WTC11 (cell line): ENCODE data around the gene TRPV6. TPM values are rescaled to one million over a fixed set of nuclear protein-coding genes. Genes with fewer than 3 reads are reported as not detected.

Experiments used
- ATAC-seq: fragments of 200-7000 bp; cut with Tn5 transposase; 2 replicates; pipeline ENCODE4 v1.10.0; 2021; ENCODE audit warnings: mild to moderate bottlenecking, moderate library complexity
- CTCF ChIA-PET: fragments of 300-600 bp; sonication (Branson Sonifier 250); formaldehyde crosslinking; loops from one replicate; lab custom pipeline; 2021; ENCODE audit warnings: antibody characterized with exemption; lab: Charles Lee
- POLR2A ChIA-PET: fragments of 350-600 bp; sonication (Branson Sonifier 250); formaldehyde crosslinking; loops from one replicate; lab custom pipeline; 2021; ENCODE audit warnings: antibody characterized with exemption; lab: Charles Lee
- DNase-seq: peaks from one replicate; pipeline ENCODE4 v3.0.0; 2021; ENCODE audit warnings: low spot score
- H3K27ac Mint-ChIP-seq: 2 replicates; pipeline ENCODE4 v1.8.0; 2021; ENCODE audit warnings: mixed read lengths
- H3K27me3 Mint-ChIP-seq: 2 replicates; pipeline ENCODE4 v1.8.0; 2021; ENCODE audit warnings: low read depth, mild to moderate bottlenecking, moderate library complexity, mixed read lengths
- H3K36me3 Mint-ChIP-seq: 2 replicates; pipeline ENCODE4 v1.8.0; 2021; ENCODE audit warnings: mixed read lengths
- H3K4me1 Mint-ChIP-seq: 2 replicates; pipeline ENCODE4 v1.8.0; 2022; ENCODE audit warnings: mixed read lengths
- H3K4me3 Mint-ChIP-seq: 2 replicates; pipeline ENCODE4 v1.8.0; 2021; ENCODE audit warnings: mild to moderate bottlenecking, moderate library complexity, mixed read lengths
- H3K9me3 Mint-ChIP-seq: 2 replicates; pipeline ENCODE4 v1.8.0; 2021; ENCODE audit warnings: mixed read lengths
- CBFB ChIP-seq: sonication (generic); formaldehyde crosslinking; IDR thresholded peaks from 2 replicates; pipeline ENCODE4 v1.8.1; 2022; ENCODE audit warnings: mild to moderate bottlenecking, low read depth, missing genetic modification reagents
- CREM ChIP-seq: sonication (generic); formaldehyde crosslinking; IDR thresholded peaks from 2 replicates; pipeline ENCODE4 v1.8.1; 2022; ENCODE audit warnings: mild to moderate bottlenecking, missing genetic modification reagents, moderate library complexity
- EMX1 ChIP-seq: fragments of 250-450 bp; sonication (Bioruptor Pico); IDR thresholded peaks from 2 replicates; pipeline ENCODE4 v1.8.0; 2021; ENCODE audit warnings: mild to moderate bottlenecking
- ERG ChIP-seq: fragments of 250-450 bp; sonication (Bioruptor Pico); IDR thresholded peaks from 2 replicates; pipeline ENCODE4 v1.8.0; 2021; ENCODE audit warnings: mild to moderate bottlenecking
- JAZF1 ChIP-seq: fragments of 250-450 bp; sonication (Bioruptor Pico); IDR thresholded peaks from 2 replicates; pipeline ENCODE4 v1.9.0; 2021; ENCODE audit warnings: moderate library complexity, mild to moderate bottlenecking, inconsistent platforms
- JUN ChIP-seq: sonication (generic); formaldehyde crosslinking; IDR thresholded peaks from 2 replicates; pipeline ENCODE4 v1.8.0; 2023; ENCODE audit warnings: mild to moderate bottlenecking, missing genetic modification reagents
- MYBL2 ChIP-seq: sonication (generic); formaldehyde crosslinking; IDR thresholded peaks from 2 replicates; pipeline ENCODE4 v1.8.1; 2023; ENCODE audit warnings: mild to moderate bottlenecking, moderate library complexity, missing genetic modification reagents
- NFATC4 ChIP-seq: fragments of 250-450 bp; sonication (Bioruptor Pico); IDR thresholded peaks from 2 replicates; pipeline ENCODE4 v1.9.0; 2021; ENCODE audit warnings: mild to moderate bottlenecking
- NFE2L1 ChIP-seq: sonication (generic); formaldehyde crosslinking; IDR thresholded peaks from 2 replicates; pipeline ENCODE4 v1.8.1; 2023; ENCODE audit warnings: missing genetic modification reagents
- OVOL2 ChIP-seq: fragments of 250-450 bp; sonication (Bioruptor Pico); IDR thresholded peaks from 2 replicates; pipeline ENCODE4 v1.9.0; 2021; ENCODE audit warnings: mild to moderate bottlenecking, borderline replicate concordance
- PRDM15 ChIP-seq: sonication (generic); formaldehyde crosslinking; IDR thresholded peaks from 2 replicates; pipeline ENCODE4 v1.8.0; 2022; ENCODE audit warnings: missing genetic modification reagents
- SMAD4 ChIP-seq: sonication (generic); formaldehyde crosslinking; IDR thresholded peaks from 2 replicates; pipeline ENCODE4 v1.8.0; 2022; ENCODE audit warnings: mild to moderate bottlenecking, missing genetic modification reagents
- TEAD1 ChIP-seq: sonication (generic); formaldehyde crosslinking; IDR thresholded peaks from 2 replicates; pipeline ENCODE4 v1.8.0; 2022; ENCODE audit warnings: mild to moderate bottlenecking, missing genetic modification reagents
- ZNF138 ChIP-seq: sonication (generic); formaldehyde crosslinking; conservative IDR thresholded peaks from 2 replicates; pipeline ENCODE4 v1.8.1; 2022; ENCODE audit warnings: mild to moderate bottlenecking, moderate library complexity, missing genetic modification reagents
- total RNA-seq: library from RNA; stranded (reverse); gene quantifications from 3 replicates; pipeline ENCODE4 v1.2.3, GENCODE V29; 2021
- TF ChIP-seq, protein P1 (sequence below): fragments of 250-450 bp; sonication (Bioruptor Pico); IDR thresholded peaks from 2 replicates; pipeline ENCODE4 v2.1.2; 2022; ENCODE audit warnings: mild to moderate bottlenecking, moderate library complexity
- TF ChIP-seq, protein P2 (sequence below): fragments of 250-450 bp; sonication (Bioruptor Pico); IDR thresholded peaks from 2 replicates; pipeline ENCODE4 v1.9.0; 2021; ENCODE audit warnings: mild to moderate bottlenecking, borderline replicate concordance
- TF ChIP-seq, protein P3 (sequence below): sonication (generic); formaldehyde crosslinking; IDR thresholded peaks from 2 replicates; pipeline ENCODE4 v1.8.1; 2022; ENCODE audit warnings: missing genetic modification reagents, borderline replicate concordance

Gene TRPV6
- total RNA-seq, 1 experiment from 2014 or later, result 0.63 TPM

- ATAC-seq, result no peak
- H3K9me3 Mint-ChIP-seq, result no peaks in the 10 kb centered on the region
- no peak for DNase-seq
- H3K36me3 Mint-ChIP-seq, result no peaks in the 10 kb centered on the region; the same call in 1 of the 2 replicates
- TF ChIP-seq, protein P1, sequence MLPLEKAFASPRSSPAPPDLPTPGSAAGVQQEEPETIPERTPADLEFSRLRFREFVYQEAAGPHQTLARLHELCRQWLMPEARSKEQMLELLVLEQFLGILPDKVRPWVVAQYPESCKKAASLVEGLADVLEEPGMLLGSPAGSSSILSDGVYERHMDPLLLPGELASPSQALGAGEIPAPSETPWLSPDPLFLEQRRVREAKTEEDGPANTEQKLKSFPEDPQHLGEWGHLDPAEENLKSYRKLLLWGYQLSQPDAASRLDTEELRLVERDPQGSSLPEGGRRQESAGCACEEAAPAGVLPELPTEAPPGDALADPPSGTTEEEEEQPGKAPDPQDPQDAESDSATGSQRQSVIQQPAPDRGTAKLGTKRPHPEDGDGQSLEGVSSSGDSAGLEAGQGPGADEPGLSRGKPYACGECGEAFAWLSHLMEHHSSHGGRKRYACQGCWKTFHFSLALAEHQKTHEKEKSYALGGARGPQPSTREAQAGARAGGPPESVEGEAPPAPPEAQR (CRISPR knock-in tag), result no peak
- no peak for TF ChIP-seq PRDM15
- TF ChIP-seq EMX1 (CRISPR knock-in tag), result no peak
- TF ChIP-seq TEAD1, result no peak
- TF ChIP-seq NFE2L1 (CRISPR knock-in tag), result no peak
- no peak for TF ChIP-seq MYBL2 (CRISPR knock-in tag)
- TF ChIP-seq, protein P2, sequence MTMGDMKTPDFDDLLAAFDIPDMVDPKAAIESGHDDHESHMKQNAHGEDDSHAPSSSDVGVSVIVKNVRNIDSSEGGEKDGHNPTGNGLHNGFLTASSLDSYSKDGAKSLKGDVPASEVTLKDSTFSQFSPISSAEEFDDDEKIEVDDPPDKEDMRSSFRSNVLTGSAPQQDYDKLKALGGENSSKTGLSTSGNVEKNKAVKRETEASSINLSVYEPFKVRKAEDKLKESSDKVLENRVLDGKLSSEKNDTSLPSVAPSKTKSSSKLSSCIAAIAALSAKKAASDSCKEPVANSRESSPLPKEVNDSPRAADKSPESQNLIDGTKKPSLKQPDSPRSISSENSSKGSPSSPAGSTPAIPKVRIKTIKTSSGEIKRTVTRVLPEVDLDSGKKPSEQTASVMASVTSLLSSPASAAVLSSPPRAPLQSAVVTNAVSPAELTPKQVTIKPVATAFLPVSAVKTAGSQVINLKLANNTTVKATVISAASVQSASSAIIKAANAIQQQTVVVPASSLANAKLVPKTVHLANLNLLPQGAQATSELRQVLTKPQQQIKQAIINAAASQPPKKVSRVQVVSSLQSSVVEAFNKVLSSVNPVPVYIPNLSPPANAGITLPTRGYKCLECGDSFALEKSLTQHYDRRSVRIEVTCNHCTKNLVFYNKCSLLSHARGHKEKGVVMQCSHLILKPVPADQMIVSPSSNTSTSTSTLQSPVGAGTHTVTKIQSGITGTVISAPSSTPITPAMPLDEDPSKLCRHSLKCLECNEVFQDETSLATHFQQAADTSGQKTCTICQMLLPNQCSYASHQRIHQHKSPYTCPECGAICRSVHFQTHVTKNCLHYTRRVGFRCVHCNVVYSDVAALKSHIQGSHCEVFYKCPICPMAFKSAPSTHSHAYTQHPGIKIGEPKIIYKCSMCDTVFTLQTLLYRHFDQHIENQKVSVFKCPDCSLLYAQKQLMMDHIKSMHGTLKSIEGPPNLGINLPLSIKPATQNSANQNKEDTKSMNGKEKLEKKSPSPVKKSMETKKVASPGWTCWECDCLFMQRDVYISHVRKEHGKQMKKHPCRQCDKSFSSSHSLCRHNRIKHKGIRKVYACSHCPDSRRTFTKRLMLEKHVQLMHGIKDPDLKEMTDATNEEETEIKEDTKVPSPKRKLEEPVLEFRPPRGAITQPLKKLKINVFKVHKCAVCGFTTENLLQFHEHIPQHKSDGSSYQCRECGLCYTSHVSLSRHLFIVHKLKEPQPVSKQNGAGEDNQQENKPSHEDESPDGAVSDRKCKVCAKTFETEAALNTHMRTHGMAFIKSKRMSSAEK (CRISPR knock-in tag), result no peak
- TF ChIP-seq ERG (CRISPR knock-in tag), result no peak
- no peak for TF ChIP-seq NFATC4
- no peak for TF ChIP-seq CBFB (CRISPR knock-in tag)
- no peak for TF ChIP-seq JAZF1 (CRISPR knock-in tag)
- TF ChIP-seq SMAD4, result no peak
- TF ChIP-seq, protein P3, sequence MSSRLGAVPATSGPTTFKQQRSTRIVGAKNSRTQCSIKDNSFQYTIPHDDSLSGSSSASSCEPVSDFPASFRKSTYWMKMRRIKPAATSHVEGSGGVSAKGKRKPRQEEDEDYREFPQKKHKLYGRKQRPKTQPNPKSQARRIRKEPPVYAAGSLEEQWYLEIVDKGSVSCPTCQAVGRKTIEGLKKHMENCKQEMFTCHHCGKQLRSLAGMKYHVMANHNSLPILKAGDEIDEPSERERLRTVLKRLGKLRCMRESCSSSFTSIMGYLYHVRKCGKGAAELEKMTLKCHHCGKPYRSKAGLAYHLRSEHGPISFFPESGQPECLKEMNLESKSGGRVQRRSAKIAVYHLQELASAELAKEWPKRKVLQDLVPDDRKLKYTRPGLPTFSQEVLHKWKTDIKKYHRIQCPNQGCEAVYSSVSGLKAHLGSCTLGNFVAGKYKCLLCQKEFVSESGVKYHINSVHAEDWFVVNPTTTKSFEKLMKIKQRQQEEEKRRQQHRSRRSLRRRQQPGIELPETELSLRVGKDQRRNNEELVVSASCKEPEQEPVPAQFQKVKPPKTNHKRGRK, result no peak
- no peak for TF ChIP-seq ZNF138 (CRISPR knock-in tag)
- TF ChIP-seq CREM (CRISPR knock-in tag), result no peak
- no peak for TF ChIP-seq JUN
- no peak for TF ChIP-seq OVOL2 (CRISPR knock-in tag)
- H3K4me1 Mint-ChIP-seq, result peaks cover 34% of the 10 kb centered on the region
- ChIA-PET CTCF (interaction anchor here (0.9 to 3.3 kb wide), 11 partner anchors 7 to 528 kb away, joined by 3 to 47 read pairs (median 8); partner anchors contain the start of gene EPHB6), POLR2A (no interaction called here)
- H3K27ac Mint-ChIP-seq, result no peak overlapping the region
- H3K27me3 Mint-ChIP-seq, result no peaks in the 10 kb centered on the region; the same call in none of the 2 replicates
- no peak overlapping the region for H3K4me3 Mint-ChIP-seq
Measured at GRCh38 chr7:142867097-142867378, 18.5 kb downstream of the TRPV6 start.
